ENCODE results near the gene ATP6V1G3. TPM values are rescaled to one million over a fixed set of nuclear protein-coding genes. Genes with fewer than 3 reads are reported as not detected.

Gene ATP6V1G3
- total RNA-seq, 4 donors from 2014 or later, result not detected

- no peak overlapping the region for H3K27ac ChIP-seq
- in situ Hi-C loops (cut with MboI; ENCODE audit: low sequenced_read_pairs in 4 of 4) (no loop called here), intact Hi-C loops (cut with DNase I; ENCODE audit: low total_unique reads) (no loop called here)
- no peaks in the 10 kb centered on the region for H3K36me3 ChIP-seq
- no peaks in the 10 kb centered on the region for H3K9me3 ChIP-seq
- no peaks in the 10 kb centered on the region for H3K27me3 ChIP-seq
- H3K4me1 ChIP-seq, result no peaks in the 10 kb centered on the region
- H3K4me3 ChIP-seq, result no peak overlapping the region
- TF ChIP-seq POLR2A (IDR thresholded peaks at IDR 0.05), result no peak
- no peak for TF ChIP-seq CTCF (IDR thresholded peaks at IDR 0.05 in 4 of 5, conservative IDR thresholded peaks at IDR 0.05 in 1 of 5)
- DNase-seq (no peak), ATAC-seq (no peak)
These were observed 47.2 kb downstream of the ATP6V1G3 start for GRCh38 chr1:198493329-198493728.

- in situ Hi-C loops (cut with MboI; ENCODE audit: low sequenced_read_pairs in 4 of 4), result no loop called here
- Histone ChIP-seq H3K4me1 (no peaks in the 10 kb centered on the region), H3K27me3 (no peaks in the 10 kb centered on the region), H3K36me3 (no peaks in the 10 kb centered on the region), H3K4me3 (no peak overlapping the region), H3K9me3 (no peaks in the 10 kb centered on the region), H3K27ac (no peak overlapping the region)
- no peak for DNase-seq
- intact Hi-C loops (cut with DNase I; ENCODE audit: low total_unique reads), result no loop called here
- ATAC-seq, result no peak
- no peak for TF ChIP-seq POLR2A (IDR thresholded peaks at IDR 0.05)
- TF ChIP-seq CTCF (IDR thresholded peaks at IDR 0.05 in 4 of 5, conservative IDR thresholded peaks at IDR 0.05 in 1 of 5), result no peak
These were observed 47.6 kb downstream of the ATP6V1G3 start for GRCh38 chr1:198492872-198493271.

- no peaks in the 10 kb centered on the region for H3K36me3 ChIP-seq
- H3K27ac ChIP-seq, result no peak overlapping the region
- intact Hi-C loops (cut with DNase I; ENCODE audit: low total_unique reads) (no loop called here), in situ Hi-C loops (cut with MboI; ENCODE audit: low sequenced_read_pairs in 4 of 4) (no loop called here)
- no peak overlapping the region for H3K4me3 ChIP-seq
- ATAC-seq, result no peak
- no peaks in the 10 kb centered on the region for H3K9me3 ChIP-seq
- TF ChIP-seq POLR2A (IDR thresholded peaks at IDR 0.05) (no peak), CTCF (IDR thresholded peaks at IDR 0.05 in 4 of 5, conservative IDR thresholded peaks at IDR 0.05 in 1 of 5) (no peak)
- H3K4me1 ChIP-seq, result no peaks in the 10 kb centered on the region
- H3K27me3 ChIP-seq, result no peaks in the 10 kb centered on the region
- DNase-seq, result no peak
These were observed 48.9 kb downstream of the ATP6V1G3 start for GRCh38 chr1:198491596-198491995.

GRCh38 chr1:198491028-198491427, 49.5 kb downstream of the ATP6V1G3 start:
- H3K9me3 ChIP-seq, result no peaks in the 10 kb centered on the region
- H3K4me3 ChIP-seq, result no peak overlapping the region
- ATAC-seq, result no peak
- TF ChIP-seq CTCF (IDR thresholded peaks at IDR 0.05 in 4 of 5, conservative IDR thresholded peaks at IDR 0.05 in 1 of 5) (no peak), POLR2A (IDR thresholded peaks at IDR 0.05) (no peak)
- in situ Hi-C loops (cut with MboI; ENCODE audit: low sequenced_read_pairs in 4 of 4), result no loop called here
- no peaks in the 10 kb centered on the region for H3K4me1 ChIP-seq
- H3K36me3 ChIP-seq, result no peaks in the 10 kb centered on the region
- no peak overlapping the region for H3K27ac ChIP-seq
- no peak for DNase-seq
- H3K27me3 ChIP-seq, result no peaks in the 10 kb centered on the region
- intact Hi-C loops (cut with DNase I; ENCODE audit: low total_unique reads), result no loop called here

GRCh38 chr1:198490224-198490623, 50.3 kb downstream of the ATP6V1G3 start:
- no peak for TF ChIP-seq CTCF (IDR thresholded peaks at IDR 0.05 in 4 of 5, conservative IDR thresholded peaks at IDR 0.05 in 1 of 5)
- TF ChIP-seq POLR2A (IDR thresholded peaks at IDR 0.05), result no peak
- no peaks in the 10 kb centered on the region for H3K9me3 ChIP-seq
- in situ Hi-C loops (cut with MboI; ENCODE audit: low sequenced_read_pairs in 4 of 4), result no loop called here
- H3K27ac ChIP-seq, result no peak overlapping the region
- intact Hi-C loops (cut with DNase I; ENCODE audit: low total_unique reads), result no loop called here
- H3K4me3 ChIP-seq, result no peak overlapping the region
- no peak for DNase-seq
- no peak for ATAC-seq
- no peaks in the 10 kb centered on the region for H3K27me3 ChIP-seq
- no peaks in the 10 kb centered on the region for H3K4me1 ChIP-seq
- no peaks in the 10 kb centered on the region for H3K36me3 ChIP-seq
